NCI-H446 treated with DMSO at 0.1 percent for 48 hours (cell line): ENCODE results near the gene CHMP1A.

Experiments
- DNase-seq: peaks from one replicate; lab custom pipeline; 2025; lab: John Stamatoyannopoulos, UW

CHMP1A gene

GRCh38 chr16:89605186-89605970 lies 52.1 kb downstream of the CHMP1A start:
- no peak for DNase-seq

- DNase-seq: no peak
Observed at GRCh38 chr16:89604764-89605163, 52.7 kb downstream of the CHMP1A start.

- no peak for DNase-seq
Observed at GRCh38 chr16:89602952-89603590, 54.4 kb downstream of the CHMP1A start.

GRCh38 chr16:89602273-89602951 lies 55.1 kb downstream of the CHMP1A start:
- DNase-seq: no peak

GRCh38 chr16:89601906-89602272 lies 55.6 kb downstream of the CHMP1A start:
- DNase-seq: no peak

- DNase-seq: no peak
Observed at GRCh38 chr16:89600956-89601355, 56.6 kb downstream of the CHMP1A start.

DNA sequence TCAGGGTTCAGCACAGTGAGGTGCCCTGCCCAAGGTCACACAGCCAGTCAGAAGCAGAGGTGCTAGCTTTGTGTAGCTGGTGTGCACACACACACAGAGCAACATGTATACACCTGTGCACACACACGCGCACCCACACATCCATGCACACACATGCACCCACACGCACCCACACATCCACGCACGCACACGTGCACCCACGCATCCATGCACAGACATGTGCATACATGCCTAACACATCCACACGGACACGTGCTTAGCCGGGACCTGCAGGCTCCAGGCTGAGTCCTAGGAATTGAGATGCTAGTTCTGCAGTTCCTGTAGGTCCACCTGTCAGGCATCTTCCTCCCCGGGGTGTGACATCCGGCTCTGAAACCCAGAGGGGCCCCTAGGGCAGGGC lies 57.1 kb downstream of the CHMP1A start:
- DNase-seq: no peak

- no peak for DNase-seq
Observed at GRCh38 chr16:89599902-89600301, 57.6 kb downstream of the CHMP1A start.

DNA sequence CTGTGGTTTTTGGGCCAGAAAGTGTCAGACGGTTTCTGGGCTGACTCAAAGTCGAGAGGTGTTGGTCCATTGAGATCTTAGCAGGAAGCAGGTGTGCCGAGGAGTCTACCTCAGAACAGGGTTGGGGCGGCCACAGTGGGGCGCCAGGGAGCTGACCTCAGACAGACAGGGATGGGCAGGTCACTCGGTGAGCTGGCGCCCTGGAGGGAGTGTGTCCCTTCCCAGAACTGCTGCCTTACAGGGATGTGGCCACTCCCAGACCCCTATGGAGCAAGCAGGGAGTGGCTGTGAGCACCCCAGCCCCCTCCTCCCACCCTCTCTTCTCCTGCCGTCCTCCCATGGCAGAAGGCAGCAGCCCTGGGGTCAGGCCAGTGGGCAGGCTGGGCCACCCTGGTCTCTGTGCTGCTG lies 58.1 kb downstream of the CHMP1A start:
- DNase-seq: no peak

GRCh38 chr16:89598199-89598598 lies 59.3 kb downstream of the CHMP1A start:
- DNase-seq: peak; percentile 0

DNA sequence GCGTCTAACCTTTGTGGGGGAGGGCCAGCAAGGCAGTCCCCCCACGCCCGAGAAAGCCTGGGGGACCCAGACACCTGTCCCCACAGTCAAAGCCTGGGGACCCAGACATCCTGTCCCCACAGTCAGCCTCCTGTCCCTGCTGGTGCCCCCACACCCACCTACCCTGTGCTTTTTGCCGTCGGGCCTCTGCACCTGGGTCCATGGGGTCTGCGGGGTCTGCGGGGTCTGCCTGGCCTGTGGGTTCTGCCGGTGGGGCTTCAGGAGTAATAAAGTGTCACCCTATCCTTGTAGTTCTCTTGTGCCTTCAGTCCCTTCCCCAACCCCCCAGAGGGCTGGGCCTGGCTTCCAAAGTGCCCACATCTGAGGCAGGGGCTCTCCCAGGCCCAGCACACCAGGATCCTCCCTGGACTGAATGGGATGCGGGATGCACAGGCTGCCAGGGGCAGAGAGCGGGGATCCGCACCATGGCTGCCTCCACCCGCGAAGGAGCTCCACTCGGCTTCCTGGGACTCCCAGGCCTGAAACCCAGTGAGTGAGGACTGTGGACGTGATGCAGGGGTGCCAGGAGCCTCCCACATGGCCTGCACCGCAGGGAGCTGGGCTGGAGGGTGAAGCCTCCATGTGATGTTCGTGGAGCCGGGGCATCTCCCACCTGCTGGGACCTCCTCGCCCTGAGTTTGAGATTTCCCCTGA lies 60.4 kb downstream of the CHMP1A start:
- DNase-seq: no peak

GRCh38 chr16:89596061-89596689 lies 61.3 kb downstream of the CHMP1A start:
- no peak for DNase-seq

DNA sequence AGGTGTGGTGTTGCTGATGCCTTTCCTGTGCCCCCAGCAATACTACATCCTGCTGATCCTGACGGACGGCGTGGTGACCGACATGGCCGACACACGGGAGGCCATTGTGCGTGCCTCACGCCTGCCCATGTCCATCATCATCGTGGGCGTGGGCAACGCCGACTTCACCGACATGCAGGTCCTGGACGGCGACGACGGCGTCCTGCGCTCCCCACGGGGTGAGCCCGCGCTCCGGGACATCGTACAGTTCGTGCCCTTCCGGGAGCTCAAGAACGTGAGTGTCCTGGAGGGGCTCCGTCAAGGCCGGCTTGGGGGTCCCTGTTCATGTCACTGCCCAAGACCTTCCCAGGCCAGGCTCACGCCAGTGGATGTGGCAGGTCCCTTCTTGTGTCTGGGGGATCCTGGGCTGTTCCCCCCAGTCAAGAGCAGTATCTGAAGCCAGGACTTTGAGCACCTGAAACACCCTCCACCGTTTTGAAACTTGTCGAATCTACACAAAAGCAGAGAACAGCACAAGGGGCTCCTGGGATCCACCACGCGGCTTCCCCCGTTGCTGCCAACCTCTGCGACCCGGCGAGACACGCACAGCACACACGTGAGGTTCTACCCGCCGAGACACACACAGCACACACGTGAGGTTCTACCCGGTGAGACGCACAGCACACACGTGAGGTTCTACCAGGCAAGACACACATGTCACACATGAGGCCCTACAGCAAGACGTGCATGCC lies 62.0 kb downstream of the CHMP1A start:
- no peak for DNase-seq
